GM19468 (cell line): ENCODE data around the gene GNRH2.
"Not testable (repeated sequence)": the region's sequence is repeated elsewhere in the genome, so short reads cannot be mapped to it uniquely, and the experiment has no call there.

Source experiments
- ATAC-seq: cut with Tn5 transposase; IDR thresholded peaks from one replicate; pipeline ENCODE4 v1.9.1; 2021; ENCODE audit warnings: mild to moderate bottlenecking, moderate library complexity, moderate number of reproducible peaks; ENCODE audit not compliant: unreplicated experiment; ENCODE audit errors: extremely low read depth

GNRH2 gene

GRCh38 chr20:3071610-3072529 lies 28.4 kb downstream of the GNRH2 start, which contains the start of gene OXT:
Gene OXT, plus strand, starts transcription at chr20:3071620. Its CDS starts 36 bp downstream, at chr20:3071656.
- no peak for ATAC-seq

GRCh38 chr20:3072530-3073250 lies 29.3 kb downstream of the GNRH2 start:
- ATAC-seq = no peak

- not testable (repeated sequence) for ATAC-seq
These were observed 29.8 kb downstream of the GNRH2 start for GRCh38 chr20:3073251-3073643.

GRCh38 chr20:3074812-3075211 lies 31.4 kb downstream of the GNRH2 start:
- ATAC-seq = no peak

- ATAC-seq = not testable (repeated sequence)
These were observed 31.9 kb downstream of the GNRH2 start for GRCh38 chr20:3075315-3075714.

GRCh38 chr20:3077618-3078134 lies 34.3 kb downstream of the GNRH2 start:
- no peak for ATAC-seq

GRCh38 chr20:3080939-3081388 lies 37.5 kb downstream of the GNRH2 start:
- no peak for ATAC-seq

GRCh38 chr20:3081641-3082040 lies 38.2 kb downstream of the GNRH2 start:
- no peak for ATAC-seq

- no peak for ATAC-seq
These were observed 39.0 kb downstream of the GNRH2 start for GRCh38 chr20:3082306-3082951.

GRCh38 chr20:3082955-3083952 lies 39.8 kb downstream of the GNRH2 start:
- ATAC-seq = no peak

GRCh38 chr20:3084283-3084985 lies 41.0 kb downstream of the GNRH2 start, which contains the start of gene AVP:
Gene AVP, minus strand, starts transcription at chr20:3084724. Its CDS starts 50 bp downstream, at chr20:3084674.
- no peak for ATAC-seq

- no peak for ATAC-seq
These were observed 41.6 kb downstream of the GNRH2 start for GRCh38 chr20:3084986-3085360.

GRCh38 chr20:3085571-3086072 lies 42.2 kb downstream of the GNRH2 start:
- ATAC-seq = no peak

- no peak for ATAC-seq
These were observed 44.6 kb downstream of the GNRH2 start for GRCh38 chr20:3088031-3088430.

- ATAC-seq = no peak
These were observed 47.1 kb downstream of the GNRH2 start for GRCh38 chr20:3090565-3090964.

- no peak for ATAC-seq
These were observed 49.4 kb downstream of the GNRH2 start for GRCh38 chr20:3092611-3093379.

GRCh38 chr20:3093861-3094361 lies 50.5 kb downstream of the GNRH2 start:
- ATAC-seq = no peak
